Mesendoderm (in vitro differentiated cells): Measurements from ENCODE around the gene VDAC1.
"Not testable (repeated sequence)": the region's sequence is repeated elsewhere in the genome, so short reads cannot be mapped to it uniquely, and the experiment has no call there.

Source experiments
- DNase-seq: peaks from one replicate; pipeline ENCODE4 v3.0.0; 2013
- H2AK5ac ChIP-seq: 2 replicates; pipeline ENCODE4 v1.6.1; 2013; ENCODE audit warnings: low read length, inconsistent platforms
- H2BK120ac ChIP-seq: 2 replicates; pipeline ENCODE4 v1.6.1; 2013; ENCODE audit warnings: low read depth, mild to moderate bottlenecking, low read length, moderate library complexity, mixed read lengths
- H2BK15ac ChIP-seq: replicated peaks from 2 replicates; pipeline ENCODE4 v1.6.1; 2013; ENCODE audit warnings: low read depth, mild to moderate bottlenecking, moderate library complexity
- H2BK5ac ChIP-seq: 2 replicates; pipeline ENCODE4 v1.6.1; 2013; ENCODE audit warnings: low read length, inconsistent platforms
- H3K18ac ChIP-seq: 2 replicates; pipeline ENCODE4 v1.6.1; 2013; ENCODE audit warnings: mild to moderate bottlenecking, low read length, mixed read lengths
- H3K23ac ChIP-seq: one replicate; pipeline ENCODE4 v1.6.1; 2013; ENCODE audit warnings: low read length
- H3K27ac ChIP-seq: 2 replicates; pipeline ENCODE4 v1.5.1; 2013; ENCODE audit warnings: low read depth, mild to moderate bottlenecking, inconsistent platforms, low read length, moderate library complexity
- H3K27me3 ChIP-seq: 2 replicates; pipeline ENCODE4 v1.6.1; 2013; ENCODE audit warnings: low read length, control low read depth, mild to moderate bottlenecking, inconsistent platforms; ENCODE audit not compliant: insufficient read depth, poor library complexity
- H3K36me3 ChIP-seq: 2 replicates; pipeline ENCODE4 v1.6.1; 2013; ENCODE audit warnings: low read length, inconsistent platforms; ENCODE audit not compliant: control insufficient read depth, insufficient read depth
- H3K4ac ChIP-seq: one replicate; pipeline ENCODE4 v1.6.1; 2013; ENCODE audit warnings: low read depth, mild to moderate bottlenecking, low read length, moderate library complexity
- H3K4me1 ChIP-seq: 2 replicates; pipeline ENCODE4 v1.6.1; 2013; ENCODE audit warnings: low read depth, low read length, inconsistent platforms; ENCODE audit not compliant: control insufficient read depth
- H3K4me2 ChIP-seq: 2 replicates; pipeline ENCODE4 v1.6.1; 2013; ENCODE audit warnings: low read length
- H3K4me3 ChIP-seq: 2 replicates; pipeline ENCODE4 v1.5.1; 2013; ENCODE audit warnings: mild to moderate bottlenecking, low read length
- H3K56ac ChIP-seq: one replicate; pipeline ENCODE4 v1.6.1; 2013; ENCODE audit warnings: low read length
- H3K79me1 ChIP-seq: 2 replicates; pipeline ENCODE4 v1.6.1; 2013; ENCODE audit warnings: low read length, inconsistent platforms
- H3K79me2 ChIP-seq: 2 replicates; pipeline ENCODE4 v1.6.1; 2013; ENCODE audit warnings: mild to moderate bottlenecking, low read length; ENCODE audit not compliant: control insufficient read depth, insufficient read depth
- H3K9ac ChIP-seq: 2 replicates; pipeline ENCODE4 v1.6.1; 2013; ENCODE audit warnings: low read length, inconsistent platforms
- H4K5ac ChIP-seq: one replicate; pipeline ENCODE4 v1.6.1; 2013; ENCODE audit warnings: low read length
- H4K8ac ChIP-seq: one replicate; pipeline ENCODE4 v1.6.1; 2013; ENCODE audit warnings: low read depth, mild to moderate bottlenecking, control low read depth, low read length, moderate library complexity
- WGBS: extraction: QIAGEN DNeasy Blood & Tissue Kit; methylation state at CpG from one replicate; pipeline ENCODE4 v1.1.7; 2013; ENCODE audit warnings: low lambda C conversion rate, missing lambda C conversion rate; ENCODE audit not compliant: insufficient coverage; ENCODE audit errors: extremely low coverage; 5-methylcytosine and 5-hydroxymethylcytosine counted together

The VDAC1 gene

DNA sequence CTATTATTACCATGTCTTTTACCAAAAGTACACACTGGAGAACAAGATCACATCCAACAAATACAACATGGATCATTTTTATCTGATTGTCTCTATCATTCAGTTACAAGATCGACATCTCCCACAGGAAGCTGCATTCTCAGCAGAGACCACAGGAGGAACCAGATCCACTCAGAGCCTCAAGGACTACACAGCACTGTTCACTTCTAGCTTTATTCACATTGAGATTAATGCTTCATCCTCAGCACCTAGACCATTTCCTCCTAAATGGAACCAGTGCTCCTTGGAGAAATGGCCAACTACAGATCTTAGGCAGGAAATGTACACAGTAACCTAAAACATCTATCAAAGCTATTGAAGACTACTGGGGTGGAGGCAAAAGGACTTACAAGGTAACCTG lies 23.1 kb downstream of the VDAC1 start:
- Histone ChIP-seq H3K4me1 (no peaks in the 10 kb centered on the region), H2BK5ac (no peak overlapping the region), H3K4ac (no peak overlapping the region), H4K5ac (no peak overlapping the region), H3K27ac (no peak overlapping the region), H3K4me3 (no peak overlapping the region), H4K8ac (no peak overlapping the region), H3K56ac (no peak overlapping the region), H3K79me1 (peaks cover 8% of the 10 kb centered on the region), H3K4me2 (no peak overlapping the region), H3K18ac (no peak overlapping the region), H3K36me3 (peaks cover 12% of the 10 kb centered on the region), H3K23ac (no peak overlapping the region), H3K79me2 (peaks cover 6% of the 10 kb centered on the region), H2AK5ac (no peak overlapping the region), H3K27me3 (no peaks in the 10 kb centered on the region), H2BK120ac (no peak overlapping the region), H2BK15ac (no peak overlapping the region), H3K9ac (no peak overlapping the region)
- no CpG with 5 or more reads among the region's 1 CpG for WGBS
- DNase-seq, result no peak

DNA sequence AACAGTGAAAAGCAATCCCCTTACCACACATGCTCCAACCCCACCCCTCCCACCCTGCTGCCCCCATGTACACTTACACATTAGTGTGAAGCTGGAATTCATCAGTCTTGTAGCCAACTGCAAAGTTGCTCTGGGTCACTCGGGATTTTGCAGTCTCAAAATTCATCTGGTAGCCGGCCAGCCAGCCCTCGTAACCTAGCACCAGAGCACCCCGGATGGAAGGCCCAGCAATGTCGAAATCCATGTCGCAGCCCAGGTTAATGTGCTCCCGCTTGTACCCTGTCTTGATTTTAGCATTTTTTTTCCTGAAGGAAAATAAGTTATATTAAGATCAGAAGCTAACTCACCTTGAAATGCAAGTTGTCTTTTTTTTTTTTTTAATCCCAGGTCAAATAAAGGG lies 24.1 kb downstream of the VDAC1 start:
- no peak for DNase-seq
- no peak overlapping the region for H3K4me3 ChIP-seq
- H4K8ac ChIP-seq, result no peak overlapping the region
- H3K79me2 ChIP-seq, result peaks cover 3% of the 10 kb centered on the region
- no peak overlapping the region for H2AK5ac ChIP-seq
- no peak overlapping the region for H3K4ac ChIP-seq
- H3K18ac ChIP-seq, result no peak overlapping the region
- no peak overlapping the region for H2BK15ac ChIP-seq
- H3K56ac ChIP-seq, result no peak overlapping the region
- H3K4me2 ChIP-seq, result no peak overlapping the region
- H3K79me1 ChIP-seq, result peaks cover 8% of the 10 kb centered on the region
- no CpG with 5 or more reads among the region's 7 CpGs for WGBS
- H3K4me1 ChIP-seq, result no peaks in the 10 kb centered on the region
- H2BK120ac ChIP-seq, result no peak overlapping the region
- no peak overlapping the region for H2BK5ac ChIP-seq
- no peaks in the 10 kb centered on the region for H3K27me3 ChIP-seq
- H3K9ac ChIP-seq, result no peak overlapping the region
- peaks cover 10% of the 10 kb centered on the region for H3K36me3 ChIP-seq
- H3K23ac ChIP-seq, result no peak overlapping the region
- no peak overlapping the region for H4K5ac ChIP-seq
- H3K27ac ChIP-seq, result no peak overlapping the region

DNA sequence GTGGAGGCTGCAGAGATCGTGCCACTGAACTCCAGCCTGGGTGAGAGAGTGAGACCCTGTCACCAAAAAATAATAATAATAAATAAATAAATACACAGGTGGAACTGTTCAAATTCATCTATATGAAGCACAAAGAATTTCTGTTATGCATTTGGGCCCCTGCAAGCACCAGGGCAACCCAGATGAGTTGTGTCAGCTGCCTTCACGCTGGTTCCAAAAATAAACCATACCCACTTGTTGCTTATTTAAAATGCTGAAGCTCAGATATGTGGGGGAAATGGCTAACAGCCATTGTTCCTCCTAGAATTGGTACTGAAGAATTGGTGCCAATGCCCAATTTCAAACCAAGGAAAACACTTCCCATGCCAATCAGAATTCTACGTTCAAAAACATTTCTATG lies 25.8 kb downstream of the VDAC1 start:
- DNase-seq, result no peak
- Histone ChIP-seq H3K4ac (no peak overlapping the region), H2BK5ac (no peak overlapping the region), H3K23ac (no peak overlapping the region), H3K4me1 (no peaks in the 10 kb centered on the region), H3K36me3 (peaks cover 14% of the 10 kb centered on the region), H3K79me2 (peaks cover 3% of the 10 kb centered on the region), H3K9ac (no peak overlapping the region), H3K56ac (no peak overlapping the region), H4K5ac (no peak overlapping the region), H2BK120ac (no peak overlapping the region), H3K27ac (no peak overlapping the region), H3K27me3 (no peaks in the 10 kb centered on the region), H2BK15ac (no peak overlapping the region), H2AK5ac (no peak overlapping the region), H4K8ac (no peak overlapping the region), H3K79me1 (peaks cover 8% of the 10 kb centered on the region), H3K18ac (no peak overlapping the region), H3K4me2 (no peak overlapping the region), H3K4me3 (no peak overlapping the region)
- WGBS, result no CpG with 5 or more reads among the region's 3 CpGs

DNA sequence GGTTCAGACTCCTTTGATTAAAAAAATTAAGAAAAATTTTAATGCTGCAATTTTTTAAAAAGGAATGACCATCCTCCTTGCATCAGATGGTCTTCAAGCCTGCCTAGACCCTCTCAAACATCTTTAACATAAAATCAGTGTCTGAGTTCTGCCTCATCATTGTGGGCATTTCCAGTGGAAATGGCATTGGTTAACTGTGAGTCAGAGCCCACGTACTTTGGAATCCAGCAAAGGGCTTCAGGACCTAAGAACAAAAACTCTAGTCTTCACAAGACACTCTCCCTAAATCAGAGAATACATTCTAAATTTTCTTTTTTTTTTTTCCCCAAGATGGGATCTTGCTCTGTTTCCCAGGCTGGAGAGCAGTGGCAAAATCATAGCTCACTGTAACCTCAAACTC lies 26.9 kb downstream of the VDAC1 start:
- Histone ChIP-seq H3K18ac (no peak overlapping the region), H3K79me1 (peaks cover 5% of the 10 kb centered on the region), H2BK120ac (no peak overlapping the region), H3K36me3 (peaks cover 12% of the 10 kb centered on the region), H4K5ac (no peak overlapping the region), H3K9ac (no peak overlapping the region), H3K56ac (no peak overlapping the region), H3K4ac (no peak overlapping the region), H3K27me3 (no peaks in the 10 kb centered on the region), H3K23ac (no peak overlapping the region), H3K4me3 (no peak overlapping the region), H3K4me1 (no peaks in the 10 kb centered on the region), H3K27ac (no peak overlapping the region), H3K79me2 (no peaks in the 10 kb centered on the region), H4K8ac (no peak overlapping the region), H3K4me2 (no peak overlapping the region), H2BK15ac (no peak overlapping the region), H2AK5ac (no peak overlapping the region), H2BK5ac (no peak overlapping the region)
- no CpG with 5 or more reads among the region's 1 CpG for WGBS
- no peak for DNase-seq

DNA sequence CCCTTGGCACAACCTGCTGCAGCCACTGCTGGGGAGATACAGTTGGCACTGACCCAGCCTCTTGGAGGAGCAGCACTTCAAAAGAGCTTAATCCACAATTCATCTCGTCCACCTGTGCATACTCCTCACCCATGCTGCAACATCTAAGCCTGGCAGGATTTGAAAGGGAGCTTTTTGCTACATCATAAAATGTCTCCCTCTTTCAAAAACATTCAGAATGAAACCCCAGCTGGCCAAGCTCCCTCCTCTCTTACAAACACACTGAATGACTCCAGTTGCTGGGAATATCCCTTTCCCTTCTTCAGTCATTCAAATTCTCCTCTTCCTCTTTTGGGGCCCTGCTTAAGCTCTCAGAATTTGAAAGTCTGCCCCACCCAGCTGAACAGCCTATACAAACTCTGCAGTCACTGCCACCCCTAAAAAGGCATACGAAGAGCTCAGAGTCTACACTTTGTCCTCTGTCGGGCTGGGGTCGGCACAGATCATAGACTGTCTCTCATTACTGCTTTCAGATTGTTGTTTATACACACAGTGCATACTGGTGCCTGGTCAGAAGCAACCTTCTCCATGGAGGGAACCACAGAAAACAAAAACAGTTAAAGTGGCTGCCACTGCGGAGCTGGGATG lies 27.5 kb downstream of the VDAC1 start:
- Histone ChIP-seq H2BK15ac (no peak overlapping the region), H3K4me3 (no peak overlapping the region), H2BK5ac (no peak overlapping the region), H3K4ac (no peak overlapping the region), H3K79me1 (peaks cover 5% of the 10 kb centered on the region), H3K27ac (no peak overlapping the region), H3K27me3 (no peaks in the 10 kb centered on the region), H3K56ac (no peak overlapping the region), H3K4me1 (no peaks in the 10 kb centered on the region), H2AK5ac (no peak overlapping the region), H3K9ac (no peak overlapping the region), H2BK120ac (no peak overlapping the region), H3K23ac (no peak overlapping the region), H4K8ac (no peak overlapping the region), H4K5ac (no peak overlapping the region), H3K4me2 (no peak overlapping the region), H3K36me3 (peaks cover 12% of the 10 kb centered on the region), H3K18ac (no peak overlapping the region), H3K79me2 (no peaks in the 10 kb centered on the region)
- DNase-seq, result no peak
- no CpG with 5 or more reads among the region's 5 CpGs for WGBS

DNA sequence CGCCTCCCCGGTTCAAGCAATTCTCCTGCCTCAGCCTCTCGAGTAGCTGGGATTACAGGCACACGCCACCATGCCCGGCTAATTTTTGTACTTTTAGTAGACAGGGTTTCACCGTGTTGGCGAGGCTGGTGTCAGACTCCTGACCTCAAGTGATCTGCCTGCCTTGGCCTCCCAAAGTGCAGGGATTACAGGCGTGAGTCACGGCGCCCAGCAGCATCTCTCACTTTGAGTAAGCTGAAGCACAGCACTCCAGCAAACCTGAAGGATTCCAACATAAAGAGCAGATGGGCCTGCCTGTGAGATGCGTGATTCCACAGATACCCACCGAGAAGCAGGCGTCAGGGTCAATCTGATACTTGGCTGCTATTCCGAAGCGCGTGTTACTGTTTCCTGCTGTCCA lies 29.2 kb downstream of the VDAC1 start:
- not testable (repeated sequence) for H2BK15ac ChIP-seq, H2BK120ac ChIP-seq, H3K79me1 ChIP-seq, H3K56ac ChIP-seq, H2AK5ac ChIP-seq, H3K9ac ChIP-seq, H4K5ac ChIP-seq, H4K8ac ChIP-seq, H3K36me3 ChIP-seq, H3K79me2 ChIP-seq, H3K4me3 ChIP-seq, H3K4me2 ChIP-seq, H3K27me3 ChIP-seq, DNase-seq, H3K4me1 ChIP-seq, H3K4ac ChIP-seq, H3K27ac ChIP-seq, H2BK5ac ChIP-seq, H3K23ac ChIP-seq, H3K18ac ChIP-seq
- no CpG with 5 or more reads among the region's 16 CpGs for WGBS
